Measurements from ENCODE around the gene C2orf49.

DNA sequence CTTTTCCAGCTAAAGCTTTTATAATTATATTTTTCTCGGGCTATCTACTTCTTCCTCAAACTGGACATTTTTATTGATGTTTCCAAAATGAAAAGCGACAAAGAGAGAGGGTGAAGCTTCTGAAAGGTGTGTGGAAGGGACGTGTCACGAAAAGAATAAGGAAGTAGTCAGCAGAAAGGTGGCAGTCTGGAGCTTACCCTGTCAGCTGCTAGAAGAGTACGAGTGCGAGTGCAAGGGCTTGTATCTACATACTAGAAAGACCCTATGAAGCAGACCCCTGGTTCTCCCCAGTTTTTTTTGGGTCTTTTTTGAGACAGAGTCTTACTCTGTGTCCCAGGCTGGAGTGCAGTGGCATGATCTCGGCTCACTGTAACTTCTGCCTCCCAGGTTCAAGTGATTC, 46.9 kb downstream of the C2orf49 start:
- TF ChIP-seq POLR2A (IDR thresholded peaks at IDR 0.05; ENCODE audit: low read depth, low read length) (no peak), TAF1 (IDR thresholded peaks at IDR 0.05; ENCODE audit: borderline replicate concordance, low read depth, low read length) (no peak), POLR2AphosphoS5 (IDR thresholded peaks at IDR 0.05; ENCODE audit: low read depth, low read length) (no peak)

All from GM12892 (cell line).